ENCODE measurements around the gene TTC13.

Gene TTC13

DNA sequence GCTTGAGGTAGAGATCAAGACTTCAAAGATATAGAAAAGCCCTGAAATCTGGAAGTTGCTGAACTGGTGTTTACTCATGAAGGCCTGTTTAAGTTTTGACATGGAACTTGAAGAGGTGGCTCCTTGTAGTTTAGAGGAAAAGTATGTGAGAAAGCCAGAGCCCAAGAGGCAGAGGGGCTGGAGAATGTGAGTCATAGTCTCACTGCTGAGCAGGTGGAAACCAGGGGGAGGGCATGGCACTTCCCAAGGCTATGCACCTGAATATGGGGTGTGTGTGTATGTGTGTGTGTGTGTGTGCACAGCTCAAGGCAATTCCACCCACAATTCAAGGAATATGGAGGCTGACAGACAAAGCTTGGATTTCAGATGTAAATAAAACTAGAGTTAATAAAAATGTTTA is 63.6 kb downstream of the TTC13 start:
- Histone ChIP-seq H3K27ac (ENCODE audit: low read depth in 2 of 2, low read length in 2 of 2) (no peak overlapping the region), H3K9me3 (ENCODE audit: control insufficient read depth in 2 of 2, low read length in 2 of 2) (no peaks in the 10 kb centered on the region), H3K27me3 (ENCODE audit: control insufficient read depth in 2 of 2, insufficient read depth in 2 of 2, low read length in 2 of 2) (no peaks in the 10 kb centered on the region), H3K4me3 (ENCODE audit: low read length in 2 of 2) (no peak overlapping the region), H3K36me3 (ENCODE audit: control insufficient read depth in 2 of 2, insufficient read depth in 2 of 2, low read length in 2 of 2) (peaks cover 28 to 39% of the 10 kb centered on the region in 2 donors), H3K9ac (ENCODE audit: low read depth in 1 of 2, low read length in 2 of 2) (no peak overlapping the region), H3K4me1 (ENCODE audit: control insufficient read depth in 2 of 2, insufficient read depth in 2 of 2, low read length in 2 of 2) (no peaks in the 10 kb centered on the region)

DNA sequence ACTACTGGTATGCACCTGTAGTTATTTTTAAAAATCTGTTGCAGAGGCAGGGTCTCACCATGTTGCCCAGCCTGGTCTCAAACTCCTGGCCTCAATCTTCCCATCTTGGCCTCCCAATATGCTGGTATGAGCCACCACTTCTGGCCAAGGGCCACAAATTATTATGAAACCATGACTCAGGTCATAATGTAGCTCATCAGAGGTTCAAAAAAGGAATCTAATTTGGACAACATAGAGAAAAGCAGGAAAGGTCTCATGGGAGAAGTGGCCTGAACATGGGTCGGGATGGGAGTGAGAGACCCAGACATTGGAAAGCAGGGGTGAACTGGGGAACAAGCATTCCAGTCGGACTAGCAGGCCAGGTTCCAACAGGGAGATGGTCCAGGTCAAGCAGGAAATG is 65.2 kb downstream of the TTC13 start:
- no peak overlapping the region for H3K4me3 ChIP-seq (ENCODE audit: low read length in 2 of 2)
- no peak overlapping the region for H3K27ac ChIP-seq (ENCODE audit: low read depth in 2 of 2, low read length in 2 of 2)
- H3K27me3 ChIP-seq (ENCODE audit: control insufficient read depth in 2 of 2, insufficient read depth in 2 of 2, low read length in 2 of 2) = no peaks in the 10 kb centered on the region
- H3K36me3 ChIP-seq (ENCODE audit: control insufficient read depth in 2 of 2, insufficient read depth in 2 of 2, low read length in 2 of 2) = peaks cover 33 to 42% of the 10 kb centered on the region in 2 donors
- no peaks in the 10 kb centered on the region for H3K9me3 ChIP-seq (ENCODE audit: control insufficient read depth in 2 of 2, low read length in 2 of 2)
- no peak overlapping the region for H3K9ac ChIP-seq (ENCODE audit: low read depth in 1 of 2, low read length in 2 of 2)
- no peaks in the 10 kb centered on the region for H3K4me1 ChIP-seq (ENCODE audit: control insufficient read depth in 2 of 2, insufficient read depth in 2 of 2, low read length in 2 of 2)

DNA sequence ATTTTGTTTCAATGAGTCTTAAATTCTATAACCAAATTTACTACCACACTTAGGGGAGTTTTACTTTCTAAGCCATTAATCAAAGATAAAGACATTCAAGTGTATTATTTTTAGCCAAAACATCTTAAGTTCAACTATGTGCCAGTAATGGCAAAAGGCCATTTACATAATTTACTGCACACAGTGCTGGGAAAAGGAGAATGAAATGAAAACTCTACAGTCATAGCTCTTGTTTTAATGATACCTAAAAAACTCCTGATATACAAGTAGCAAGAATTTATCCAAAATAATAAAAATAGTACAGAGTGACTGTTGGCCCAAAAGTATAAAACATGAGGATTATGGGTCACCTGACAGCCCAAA is 67.9 kb downstream of the TTC13 start:
- no peak overlapping the region for H3K9ac ChIP-seq (ENCODE audit: low read depth in 1 of 2, low read length in 2 of 2)
- H3K36me3 ChIP-seq (ENCODE audit: control insufficient read depth in 2 of 2, insufficient read depth in 2 of 2, low read length in 2 of 2) = peaks cover 48 to 55% of the 10 kb centered on the region in 2 donors
- no peak overlapping the region for H3K27ac ChIP-seq (ENCODE audit: low read depth in 2 of 2, low read length in 2 of 2)
- H3K4me3 ChIP-seq (ENCODE audit: low read length in 2 of 2) = no peak overlapping the region
- no peaks in the 10 kb centered on the region for H3K27me3 ChIP-seq (ENCODE audit: control insufficient read depth in 2 of 2, insufficient read depth in 2 of 2, low read length in 2 of 2)
- H3K4me1 ChIP-seq (ENCODE audit: control insufficient read depth in 2 of 2, insufficient read depth in 2 of 2, low read length in 2 of 2) = no peaks in the 10 kb centered on the region
- H3K9me3 ChIP-seq (ENCODE audit: control insufficient read depth in 2 of 2, low read length in 2 of 2) = no peaks in the 10 kb centered on the region

DNA sequence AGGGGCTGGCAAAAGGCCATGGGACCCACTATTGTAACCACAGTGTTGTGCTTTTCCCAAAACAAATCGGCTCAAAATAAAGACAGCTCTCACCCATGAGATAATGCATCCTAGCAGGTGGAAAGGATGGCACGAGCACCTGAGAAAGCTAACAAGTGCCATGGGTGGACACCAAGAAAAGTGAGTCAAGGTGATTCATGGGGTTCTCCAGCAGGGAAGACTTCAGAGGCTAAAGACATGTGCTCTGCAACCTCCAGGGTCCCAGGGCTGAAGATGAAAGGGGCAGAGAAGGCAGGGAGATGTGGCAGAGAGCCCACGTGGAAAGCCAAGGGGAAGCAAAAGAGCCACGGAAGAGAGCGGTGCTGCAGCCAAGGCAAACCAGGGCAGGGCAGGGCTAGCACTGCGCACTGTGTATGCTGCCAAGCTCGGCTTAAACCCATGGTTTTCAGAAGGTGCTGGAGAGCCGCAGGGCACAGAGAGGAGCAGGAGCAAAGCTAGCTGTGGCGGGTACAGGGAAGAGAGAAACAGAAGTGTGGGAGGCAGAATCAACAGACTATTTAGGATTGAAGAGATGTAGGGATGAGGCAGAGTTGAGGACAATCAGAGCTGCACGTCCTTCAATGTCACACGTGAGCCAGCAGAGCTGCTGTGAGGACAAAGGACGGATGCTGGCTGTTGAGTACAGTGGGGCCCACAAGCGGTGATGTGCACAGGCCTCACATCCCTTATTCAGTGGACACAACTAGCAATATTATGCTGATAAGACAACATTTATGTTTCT is 68.5 kb downstream of the TTC13 start:
- Histone ChIP-seq H3K36me3 (ENCODE audit: control insufficient read depth in 2 of 2, insufficient read depth in 2 of 2, low read length in 2 of 2) (peaks cover 48 to 59% of the 10 kb centered on the region in 2 donors), H3K9me3 (ENCODE audit: control insufficient read depth in 2 of 2, low read length in 2 of 2) (no peaks in the 10 kb centered on the region), H3K4me1 (ENCODE audit: control insufficient read depth in 2 of 2, insufficient read depth in 2 of 2, low read length in 2 of 2) (no peaks in the 10 kb centered on the region), H3K27ac (ENCODE audit: low read depth in 2 of 2, low read length in 2 of 2) (no peak overlapping the region), H3K9ac (ENCODE audit: low read depth in 1 of 2, low read length in 2 of 2) (no peak overlapping the region), H3K4me3 (ENCODE audit: low read length in 2 of 2) (no peak overlapping the region), H3K27me3 (ENCODE audit: control insufficient read depth in 2 of 2, insufficient read depth in 2 of 2, low read length in 2 of 2) (no peaks in the 10 kb centered on the region)

DNA sequence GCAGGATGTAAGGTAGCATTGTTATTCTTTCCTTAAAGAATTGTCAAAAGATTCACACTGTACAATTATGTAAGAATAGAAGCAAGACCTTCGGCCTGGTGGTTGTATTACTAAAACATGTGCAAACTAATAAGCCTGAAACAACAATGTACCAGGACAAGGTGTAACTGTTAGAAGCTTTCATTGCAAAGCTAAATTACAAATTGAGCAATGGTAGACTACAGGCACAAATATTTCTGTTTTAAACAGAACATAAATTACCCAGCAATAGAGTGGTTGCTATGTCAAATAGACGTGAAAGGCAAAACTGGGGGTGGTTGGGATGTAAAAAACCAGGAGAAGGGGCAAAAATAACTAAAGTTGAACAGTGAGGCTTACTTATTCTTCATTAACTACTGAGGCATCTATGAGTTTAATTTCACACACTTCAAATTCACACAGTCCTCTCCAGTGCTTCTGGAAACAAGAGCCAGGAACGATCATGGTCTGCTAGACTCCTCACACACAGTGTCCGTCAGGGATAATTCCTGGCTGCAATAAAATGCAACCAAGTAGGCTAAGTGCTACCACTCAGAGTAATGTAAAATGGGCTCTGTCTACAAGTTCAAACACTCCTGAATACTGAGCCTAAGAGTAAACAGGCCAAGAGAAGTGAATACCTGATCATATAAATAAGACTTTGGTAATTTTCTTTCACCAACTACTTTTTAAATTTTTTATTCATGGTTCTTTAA is 71.0 kb downstream of the TTC13 start:
- H3K9ac ChIP-seq (ENCODE audit: low read depth in 1 of 2, low read length in 2 of 2) = no peak overlapping the region
- no peak overlapping the region for H3K27ac ChIP-seq (ENCODE audit: low read depth in 2 of 2, low read length in 2 of 2)
- no peaks in the 10 kb centered on the region for H3K27me3 ChIP-seq (ENCODE audit: control insufficient read depth in 2 of 2, insufficient read depth in 2 of 2, low read length in 2 of 2)
- H3K9me3 ChIP-seq (ENCODE audit: control insufficient read depth in 2 of 2, low read length in 2 of 2) = no peaks in the 10 kb centered on the region
- no peaks in the 10 kb centered on the region for H3K4me1 ChIP-seq (ENCODE audit: control insufficient read depth in 2 of 2, insufficient read depth in 2 of 2, low read length in 2 of 2)
- no peak overlapping the region for H3K4me3 ChIP-seq (ENCODE audit: low read length in 2 of 2)
- peaks cover 50 to 56% of the 10 kb centered on the region in 2 donors for H3K36me3 ChIP-seq (ENCODE audit: control insufficient read depth in 2 of 2, insufficient read depth in 2 of 2, low read length in 2 of 2)

DNA sequence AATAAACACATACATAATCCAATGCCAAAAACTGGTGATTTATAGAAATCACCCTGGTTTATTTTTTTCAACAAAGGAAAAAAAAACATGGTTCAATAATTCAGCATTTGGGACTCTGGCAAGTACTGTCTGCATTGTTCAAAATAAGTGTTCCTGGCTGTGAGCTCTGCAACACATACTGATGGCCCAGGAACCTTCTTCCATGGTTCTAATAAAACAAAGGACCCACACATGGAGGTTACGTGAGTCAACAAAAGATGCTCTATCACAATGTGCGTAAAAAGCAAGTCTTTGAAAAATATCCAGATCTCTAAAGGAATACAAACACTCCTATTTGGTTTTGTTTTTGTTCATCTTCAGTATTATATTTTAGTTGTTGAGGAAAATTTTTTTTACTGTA is 72.4 kb downstream of the TTC13 start:
- Histone ChIP-seq H3K4me3 (ENCODE audit: low read length in 2 of 2) (no peak overlapping the region), H3K4me1 (ENCODE audit: control insufficient read depth in 2 of 2, insufficient read depth in 2 of 2, low read length in 2 of 2) (no peaks in the 10 kb centered on the region), H3K9ac (ENCODE audit: low read depth in 1 of 2, low read length in 2 of 2) (no peak overlapping the region), H3K9me3 (ENCODE audit: control insufficient read depth in 2 of 2, low read length in 2 of 2) (no peaks in the 10 kb centered on the region), H3K27ac (ENCODE audit: low read depth in 2 of 2, low read length in 2 of 2) (no peak overlapping the region), H3K27me3 (ENCODE audit: control insufficient read depth in 2 of 2, insufficient read depth in 2 of 2, low read length in 2 of 2) (no peaks in the 10 kb centered on the region), H3K36me3 (ENCODE audit: control insufficient read depth in 2 of 2, insufficient read depth in 2 of 2, low read length in 2 of 2) (peaks cover 47 to 51% of the 10 kb centered on the region in 2 donors)

DNA sequence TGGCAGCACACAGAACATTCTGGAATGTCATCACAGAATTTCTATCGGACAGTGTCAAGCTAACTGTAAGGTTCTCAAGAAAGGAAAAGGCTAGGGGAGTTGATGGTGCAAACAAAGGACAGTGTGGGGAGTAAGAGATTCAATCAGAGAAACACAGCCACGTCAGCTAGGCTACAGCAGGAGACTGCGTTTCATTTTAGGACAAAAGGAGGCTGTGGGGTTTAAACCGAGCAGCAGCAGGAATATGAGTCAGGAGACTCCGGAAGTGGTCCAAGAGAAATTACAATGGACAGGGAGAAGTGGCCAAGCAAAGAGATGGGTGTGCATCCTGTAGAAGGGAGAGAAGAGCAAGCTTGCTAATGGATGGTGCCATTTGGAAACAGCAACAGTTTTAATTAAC is 72.9 kb downstream of the TTC13 start:
- H3K9me3 ChIP-seq (ENCODE audit: control insufficient read depth in 2 of 2, low read length in 2 of 2) = no peaks in the 10 kb centered on the region
- no peaks in the 10 kb centered on the region for H3K4me1 ChIP-seq (ENCODE audit: control insufficient read depth in 2 of 2, insufficient read depth in 2 of 2, low read length in 2 of 2)
- H3K9ac ChIP-seq (ENCODE audit: low read depth in 1 of 2, low read length in 2 of 2) = no peak overlapping the region
- no peak overlapping the region for H3K4me3 ChIP-seq (ENCODE audit: low read length in 2 of 2)
- H3K27ac ChIP-seq (ENCODE audit: low read depth in 2 of 2, low read length in 2 of 2) = no peak overlapping the region
- no peaks in the 10 kb centered on the region for H3K27me3 ChIP-seq (ENCODE audit: control insufficient read depth in 2 of 2, insufficient read depth in 2 of 2, low read length in 2 of 2)
- peaks cover 46 to 49% of the 10 kb centered on the region in 2 donors for H3K36me3 ChIP-seq (ENCODE audit: control insufficient read depth in 2 of 2, insufficient read depth in 2 of 2, low read length in 2 of 2)

DNA sequence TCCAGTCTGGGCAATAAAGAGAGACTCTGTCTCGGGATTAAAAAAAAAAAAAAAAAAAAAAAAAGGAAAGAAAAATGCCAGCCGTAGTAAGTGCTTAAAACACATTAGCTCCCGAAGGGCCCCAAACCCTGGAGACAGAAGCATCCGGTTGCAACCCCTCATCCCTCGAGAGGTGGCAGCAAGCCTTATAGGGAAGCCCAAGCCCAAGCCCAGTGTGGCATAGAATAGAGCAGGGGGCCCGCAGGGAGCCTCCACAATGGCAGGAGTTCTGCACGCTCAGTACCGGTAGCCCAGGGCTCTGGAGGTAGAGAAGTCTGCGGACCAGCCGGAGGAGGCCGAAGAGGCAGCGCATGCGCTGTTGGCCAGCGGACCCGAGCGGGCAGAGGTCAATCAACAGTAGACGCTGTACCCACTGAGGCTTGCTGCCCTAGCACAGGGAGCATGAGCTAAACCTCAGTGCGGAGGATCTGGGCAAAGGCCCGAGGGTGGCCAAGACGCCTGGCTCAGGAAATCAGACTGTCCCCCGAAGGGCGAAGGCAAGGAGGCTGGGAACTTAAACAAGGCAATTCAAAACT is 76.2 kb downstream of the TTC13 start:
- Histone ChIP-seq H3K4me3 (ENCODE audit: low read length in 2 of 2) (no peak overlapping the region), H3K27me3 (ENCODE audit: control insufficient read depth in 2 of 2, insufficient read depth in 2 of 2, low read length in 2 of 2) (no peaks in the 10 kb centered on the region), H3K9me3 (ENCODE audit: control insufficient read depth in 2 of 2, low read length in 2 of 2) (no peaks in the 10 kb centered on the region), H3K4me1 (ENCODE audit: control insufficient read depth in 2 of 2, insufficient read depth in 2 of 2, low read length in 2 of 2) (no peaks in the 10 kb centered on the region), H3K9ac (ENCODE audit: low read depth in 1 of 2, low read length in 2 of 2) (no peak overlapping the region), H3K27ac (ENCODE audit: low read depth in 2 of 2, low read length in 2 of 2) (no peak overlapping the region), H3K36me3 (ENCODE audit: control insufficient read depth in 2 of 2, insufficient read depth in 2 of 2, low read length in 2 of 2) (peaks cover 19 to 21% of the 10 kb centered on the region in 2 donors)

DNA sequence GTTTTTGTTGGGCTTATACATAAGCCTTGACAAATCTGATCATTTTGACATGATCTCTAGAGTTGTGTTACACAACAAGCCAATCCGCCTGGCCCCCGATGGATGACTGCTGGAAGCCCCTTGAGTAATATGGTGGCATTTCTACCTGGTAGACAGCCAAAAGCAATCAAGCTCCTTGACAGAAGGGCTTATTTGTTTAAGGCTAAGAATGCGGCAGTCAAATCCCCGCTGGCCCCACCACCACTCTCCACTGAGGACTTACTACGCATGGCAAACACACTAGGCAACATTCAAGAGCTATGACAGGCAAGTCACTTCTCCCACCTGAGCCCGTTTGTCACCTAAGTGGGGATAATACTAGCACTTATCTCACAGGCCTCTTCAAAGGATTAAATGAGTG is 77.0 kb downstream of the TTC13 start:
- Histone ChIP-seq H3K9ac (ENCODE audit: low read depth in 1 of 2, low read length in 2 of 2) (no peak overlapping the region), H3K27ac (ENCODE audit: low read depth in 2 of 2, low read length in 2 of 2) (no peak overlapping the region), H3K27me3 (ENCODE audit: control insufficient read depth in 2 of 2, insufficient read depth in 2 of 2, low read length in 2 of 2) (no peaks in the 10 kb centered on the region), H3K4me3 (ENCODE audit: low read length in 2 of 2) (no peak overlapping the region), H3K36me3 (ENCODE audit: control insufficient read depth in 2 of 2, insufficient read depth in 2 of 2, low read length in 2 of 2) (peaks cover 13 to 16% of the 10 kb centered on the region in 2 donors), H3K9me3 (ENCODE audit: control insufficient read depth in 2 of 2, low read length in 2 of 2) (no peaks in the 10 kb centered on the region), H3K4me1 (ENCODE audit: control insufficient read depth in 2 of 2, insufficient read depth in 2 of 2, low read length in 2 of 2) (no peaks in the 10 kb centered on the region)

DNA sequence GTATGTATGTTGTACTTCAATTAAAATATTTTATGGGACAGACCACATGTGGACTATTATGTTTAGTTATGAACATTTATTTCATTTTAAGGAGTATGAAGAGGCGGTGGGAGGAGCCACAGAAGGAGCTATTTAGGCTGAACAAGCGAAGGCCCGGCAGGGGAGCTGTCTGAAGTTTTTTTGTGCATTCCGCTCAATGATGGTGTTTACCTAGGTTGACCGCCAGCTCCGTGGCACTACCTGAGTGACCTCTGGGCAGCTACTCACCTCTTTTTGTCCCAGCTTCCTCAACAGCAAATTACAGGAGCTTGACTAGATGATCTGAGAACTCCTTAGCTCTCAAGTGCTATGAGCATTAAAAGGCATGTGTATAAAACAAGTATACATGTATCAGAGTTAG is 77.7 kb downstream of the TTC13 start:
- H3K27me3 ChIP-seq (ENCODE audit: control insufficient read depth in 2 of 2, insufficient read depth in 2 of 2, low read length in 2 of 2) = no peaks in the 10 kb centered on the region
- no peak overlapping the region for H3K27ac ChIP-seq (ENCODE audit: low read depth in 2 of 2, low read length in 2 of 2)
- no peak overlapping the region for H3K4me3 ChIP-seq (ENCODE audit: low read length in 2 of 2)
- no peaks in the 10 kb centered on the region for H3K9me3 ChIP-seq (ENCODE audit: control insufficient read depth in 2 of 2, low read length in 2 of 2)
- no peaks in the 10 kb centered on the region for H3K4me1 ChIP-seq (ENCODE audit: control insufficient read depth in 2 of 2, insufficient read depth in 2 of 2, low read length in 2 of 2)
- peaks cover 12 to 13% of the 10 kb centered on the region in 2 donors for H3K36me3 ChIP-seq (ENCODE audit: control insufficient read depth in 2 of 2, insufficient read depth in 2 of 2, low read length in 2 of 2)
- no peak overlapping the region for H3K9ac ChIP-seq (ENCODE audit: low read depth in 1 of 2, low read length in 2 of 2)

Data from mucosa of rectum (tissue), 2 donors.